ENCODE results near the gene RIGI.

GRCh38 chr9:32551276-32552051, 25.5 kb upstream of the RIGI start:
- TF ChIP-seq CTCF (IDR thresholded peaks at IDR 0.05; ENCODE audit: poor library complexity) (no peak), EZH2 (IDR thresholded peaks at IDR 0.05; ENCODE audit: borderline replicate concordance) (no peak)

Data from hepatocyte (in vitro differentiated cells).